ENCODE results near the gene ATXN7L1.

- no peak for TF ChIP-seq USF2 (IDR thresholded peaks at IDR 0.05; ENCODE audit: low read depth, low read length)
- TF ChIP-seq CTCF (conservative IDR thresholded peaks at IDR 0.05; ENCODE audit: low read depth, low read length) = no peak
- no peak for TF ChIP-seq POLR2A (IDR thresholded peaks at IDR 0.05; ENCODE audit: low read depth, low read length)
- no peak for TF ChIP-seq CHD1 (IDR thresholded peaks at IDR 0.05; ENCODE audit: low read depth, low read length)
- TF ChIP-seq SMC3 (IDR thresholded peaks at IDR 0.05; ENCODE audit: low read depth, low read length) = no peak
- no peak for TF ChIP-seq RAD21 (IDR thresholded peaks at IDR 0.05; ENCODE audit: low read length)
- TF ChIP-seq MXI1 (IDR thresholded peaks at IDR 0.05; ENCODE audit: borderline replicate concordance, low read depth, low read length) = no peak
- no peak for TF ChIP-seq RCOR1 (IDR thresholded peaks at IDR 0.05; ENCODE audit: insufficient replicate concordance, low read length)
- TF ChIP-seq MAZ (IDR thresholded peaks at IDR 0.05; ENCODE audit: borderline replicate concordance, low read depth, low read length) = no peak
These were observed 276.8 kb downstream of the ATXN7L1 start for GRCh38 chr7:105599551-105599950.

Measured in IMR-90 (cell line).